HepG2 (cell line): ENCODE data around the gene ACSL3. TPM values are rescaled to one million over a fixed set of nuclear protein-coding genes. Genes with fewer than 3 reads are reported as not detected.

Experiments
- ATAC-seq: fragments of 200-7000 bp; cut with Tn5 transposase; 3 replicates; pipeline ENCODE4 v1.9.1; 2020; ENCODE audit warnings: mild to moderate bottlenecking, moderate library complexity
- BruUV-seq: library from RNA; stranded (reverse); fragments of 400-500 nt; replicated peaks from 2 replicates; lab custom pipeline; 2021; lab: Mats Ljungman, UMichigan
- CTCF ChIA-PET: fragments of 300-600 bp; formaldehyde crosslinking; extraction: SDS; loops from one replicate; lab custom pipeline; 2021; ENCODE audit warnings: low total read pairs, inconsistent platforms, low intra/inter-chr PET ratio; lab: Yijun Ruan, JAX
- POLR2A ChIA-PET: fragments of 350-600 bp; sonication (Branson Sonifier 250); formaldehyde crosslinking; loops from one replicate; lab custom pipeline; 2020; ENCODE audit warnings: antibody characterized with exemption, inconsistent platforms; lab: Yijun Ruan, JAX
- DNase-seq: peaks from one replicate; pipeline ENCODE4 v3.0.0-alpha.2; 2015; ENCODE audit warnings: low spot score
- FAIRE-seq: peaks from 3 replicates; lab custom pipeline; 2011; peaks lifted over from hg19 to GRCh38; lab: Jason Lieb, UNC
- H2AFZ ChIP-seq: one replicate; pipeline ENCODE4 v1.6.1; 2011; ENCODE audit warnings: low read length, inconsistent platforms
- H3K27ac ChIP-seq: fragments of 300-600 bp; 3 replicates; pipeline ENCODE4 v1.8.0; 2011; ENCODE audit warnings: mixed run types, mild to moderate bottlenecking, mixed read lengths, low read length, inconsistent platforms; ENCODE audit not compliant: insufficient read depth; ENCODE audit errors: extremely low read length
- H3K27me3 ChIP-seq, 2 experiments: fragments of 200-600 bp in 1 of 2; 2 replicates in 1 of 2; 3 replicates in 1 of 2; pipeline versions ENCODE4 v1.6.0 to v1.8.0; 2011; ENCODE audit warnings: low read length in 2 of 2, mild to moderate bottlenecking in 2 of 2, moderate library complexity in 2 of 2, inconsistent platforms in 1 of 2; ENCODE audit not compliant: insufficient read depth in 2 of 2, control insufficient read depth in 1 of 2
- H3K36me3 ChIP-seq, 2 experiments: fragments of 200-600 bp in 1 of 2; replicated peaks in 1 of 2; 2 replicates in 1 of 2; 3 replicates in 1 of 2; pipeline versions ENCODE4 v1.5.1 to v1.8.0; 2011; ENCODE audit warnings: low read length in 2 of 2, inconsistent platforms in 1 of 2; ENCODE audit not compliant: insufficient read depth in 2 of 2, control insufficient read depth in 1 of 2
- H3K4me1 ChIP-seq: 2 replicates; pipeline ENCODE4 v1.5.1; 2012; ENCODE audit warnings: low read length, inconsistent platforms; ENCODE audit not compliant: insufficient read depth
- H3K4me2 ChIP-seq: 2 replicates; pipeline ENCODE4 v1.6.0; 2011; ENCODE audit warnings: low read depth, low read length, inconsistent platforms
- H3K4me3 ChIP-seq, 3 experiments: fragments of 200-600 bp in 1 of 3; sonication (generic), shearing (Covaris generic) in 1 of 3; replicated peaks in 1 of 3; 2 replicates each; pipeline ENCODE4 v1.5.1; 2011 to 2016; ENCODE audit warnings: low read length in 3 of 3, inconsistent platforms in 2 of 3, low read depth in 2 of 3, mild to moderate bottlenecking in 2 of 3, control low read depth in 1 of 3, mixed read lengths in 1 of 3; ENCODE audit not compliant: insufficient read depth in 1 of 3
- H3K79me2 ChIP-seq: one replicate; pipeline ENCODE4 v1.6.1; 2011; ENCODE audit warnings: low read length, inconsistent platforms; ENCODE audit not compliant: insufficient read depth
- H3K9ac ChIP-seq: 2 replicates; pipeline ENCODE4 v1.6.0; 2011; ENCODE audit warnings: mild to moderate bottlenecking, low read depth, low read length, inconsistent platforms; ENCODE audit not compliant: insufficient read depth
- H3K9me3 ChIP-seq: 2 replicates; pipeline ENCODE4 v1.5.1; 2012; ENCODE audit warnings: mild to moderate bottlenecking, low read length
- H4K20me1 ChIP-seq: 2 replicates; pipeline ENCODE4 v1.6.0; 2011; ENCODE audit warnings: inconsistent platforms, mild to moderate bottlenecking, low read length, moderate library complexity; ENCODE audit not compliant: insufficient read depth
- ARID2 ChIP-seq: sonication (generic); formaldehyde crosslinking; IDR thresholded peaks from 2 replicates; pipeline ENCODE4 v1.8.1; 2022; ENCODE audit warnings: mild to moderate bottlenecking, missing genetic modification reagents, borderline replicate concordance
- DZIP1 ChIP-seq: sonication (generic); formaldehyde crosslinking; IDR thresholded peaks from 2 replicates; pipeline ENCODE4 v1.5.0; 2020; ENCODE audit warnings: mild to moderate bottlenecking, missing genetic modification reagents
- HNRNPUL1 ChIP-seq: fragments of 200-400 bp; formaldehyde crosslinking; IDR thresholded peaks from 2 replicates; pipeline ENCODE4 v1.6.1; 2017; ENCODE audit warnings: low read depth, mild to moderate bottlenecking, low read length, moderate library complexity
- IRX3 ChIP-seq: sonication (generic); formaldehyde crosslinking; IDR thresholded peaks from 2 replicates; pipeline ENCODE4 v1.8.1; 2023; ENCODE audit warnings: mild to moderate bottlenecking, low read depth, missing genetic modification reagents, borderline replicate concordance
- ONECUT2 ChIP-seq: sonication (generic); formaldehyde crosslinking; IDR thresholded peaks from 2 replicates; pipeline ENCODE4 v1.4.0; 2020; ENCODE audit warnings: missing genetic modification reagents
- POLR2AphosphoS2 ChIP-seq: IDR thresholded peaks from 2 replicates; pipeline ENCODE4 v1.6.1; 2011; ENCODE audit warnings: low read depth, low read length, improper control_type of control experiment
- RBFOX2 ChIP-seq: fragments of 200-400 bp; formaldehyde crosslinking; IDR thresholded peaks from 2 replicates; pipeline ENCODE4 v1.6.1; 2017; ENCODE audit warnings: low read depth, mild to moderate bottlenecking, low read length
- ZBTB4 ChIP-seq: sonication (generic); formaldehyde crosslinking; IDR thresholded peaks from 2 replicates; pipeline ENCODE4 v1.4.0; 2020; ENCODE audit warnings: missing genetic modification reagents, mild to moderate bottlenecking, borderline replicate concordance
- ZFP37 ChIP-seq: sonication (generic); formaldehyde crosslinking; IDR thresholded peaks from 2 replicates; pipeline ENCODE4 v1.4.0; 2020; ENCODE audit warnings: missing genetic modification reagents, borderline replicate concordance
- ZNF251 ChIP-seq: sonication (generic); formaldehyde crosslinking; IDR thresholded peaks from 2 replicates; pipeline ENCODE4 v1.9.0; 2021; ENCODE audit warnings: mild to moderate bottlenecking, missing genetic modification reagents
- ZSCAN31 ChIP-seq: sonication (generic); formaldehyde crosslinking; IDR thresholded peaks from 2 replicates; pipeline ENCODE4 v1.5.0; 2020; ENCODE audit warnings: low read depth, mild to moderate bottlenecking, missing genetic modification reagents
- WGBS: methylation state at CpG from one replicate; pipeline ENCODE4 v1.1.6; 2017; ENCODE audit warnings: low lambda C conversion rate; 5-methylcytosine and 5-hydroxymethylcytosine counted together
- in situ Hi-C: cut with HindIII; loops from 2 replicates; pipeline ENCODE4 v1.10.0; 2017; ENCODE audit warnings: low pct_unique_long_range_greater_than_20kb; ENCODE audit not compliant: extremely low pct_ligation_motif_present
- intact Hi-C: fragments of 100-400 bp; cut with micrococcal nuclease; formaldehyde crosslinking; loops from one replicate; pipeline ENCODE4 v1.10.0; 2022; ENCODE audit not compliant: unreplicated experiment
- polyA plus RNA-seq, 8 experiments: library from polyadenylated mRNA; depleted of rRNA in 3 of 8; stranded (reverse) in 7 of 8; unstranded in 1 of 8; fragments of >200 nt; fragmentation: Illumina TruSeq in 4 of 8; extraction: Trizol in 4 of 8; gene quantifications; 2 replicates each; pipeline versions ENCODE4 v1.2.1 to v1.2.3, GENCODE V29; 2011 to 2016; ENCODE audit warnings: low read depth in 4 of 8, missing spikeins in 1 of 8, mixed read lengths in 1 of 8; ENCODE audit not compliant: insufficient read depth in 1 of 8
- total RNA-seq, 5 experiments: library from RNA; depleted of rRNA; stranded (reverse); fragments of >200 nt; fragmentation: Illumina TruSeq; extraction: Trizol; gene quantifications; 2 replicates each; pipeline ENCODE4 v1.2.3, GENCODE V29; 2016; ENCODE audit warnings: low read depth in 1 of 5
- TF ChIP-seq, protein P1 (sequence below): sonication (generic); formaldehyde crosslinking; conservative IDR thresholded peaks from 2 replicates; pipeline ENCODE4 v1.4.0; 2020; ENCODE audit warnings: mild to moderate bottlenecking, missing genetic modification reagents, moderate library complexity

ACSL3 gene
- total and polyA plus RNA-seq, 2 of the 13 experiments (the other 11 are each of a cell fraction or from before 2014, with no cell fraction given), result 305 to 365 TPM

DNA sequence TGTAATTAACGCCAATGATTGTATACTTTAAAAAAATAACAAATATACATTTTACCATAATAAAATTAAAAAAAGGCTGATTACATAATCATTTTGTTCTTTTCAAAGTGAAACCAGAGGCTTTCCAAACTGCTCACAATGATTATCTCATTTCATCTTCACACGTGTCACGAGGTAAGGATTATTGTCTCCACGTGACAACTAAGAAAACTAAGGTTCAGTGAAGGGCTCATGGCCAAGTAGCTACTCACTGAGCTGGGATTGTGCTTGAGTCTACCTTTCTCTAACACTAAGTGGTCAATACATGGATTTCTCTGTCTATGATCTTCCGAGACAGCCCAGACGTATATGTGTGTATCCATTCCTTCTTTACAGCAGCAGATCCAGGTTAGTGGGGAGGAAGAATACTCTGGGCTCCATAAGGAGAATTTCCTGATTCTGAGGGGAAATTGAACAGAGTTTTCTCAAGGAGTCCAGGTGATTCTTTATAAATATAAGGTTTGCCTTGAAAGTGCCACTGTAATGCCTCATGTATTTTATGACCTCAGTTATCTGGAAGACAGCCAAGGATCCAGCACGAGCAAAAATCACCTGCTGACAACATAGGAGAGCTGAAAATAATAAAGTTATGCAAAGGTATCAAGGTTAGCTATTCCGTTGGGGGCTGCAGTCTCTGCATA lies 25.6 kb upstream of the ACSL3 start (continued):
- TF ChIP-seq ZBTB4 (CRISPR knock-in tag) (no peak), ZNF251 (CRISPR knock-in tag) (no peak), ZFP37 (CRISPR knock-in tag) (no peak)

- DNase-seq (no peak), FAIRE-seq (no peak), ATAC-seq (no peak)
- ChIA-PET POLR2A (interaction anchor here (1.2 to 1.4 kb wide), 2 partner anchors 24 to 30 kb away, joined by 4 read pairs; no protein-coding TSS in a partner anchor), CTCF (no interaction called here)
- no peaks in the 10 kb centered on the region for H3K9me3 ChIP-seq
- in situ Hi-C loops (no loop called here), intact Hi-C loops (no loop called here)
- no peaks in the 10 kb centered on the region for H3K27me3 ChIP-seq
- no peaks in the 10 kb centered on the region for H3K36me3 ChIP-seq
- H2AFZ ChIP-seq, result no peak overlapping the region
- no peak overlapping the region for H3K27ac ChIP-seq
- BruUV-seq, result no TSS peak
- peaks cover 42% of the 10 kb centered on the region for H3K4me1 ChIP-seq
- H3K4me2 ChIP-seq, result no peak overlapping the region
- no peak overlapping the region for H3K9ac ChIP-seq
- no peak overlapping the region for H3K4me3 ChIP-seq
- H3K79me2 ChIP-seq, result no peaks in the 10 kb centered on the region
- no peaks in the 10 kb centered on the region for H4K20me1 ChIP-seq
- WGBS, result 73% methylated on average over 5 of the region's 5 CpGs
- TF ChIP-seq ARID2 (CRISPR knock-in tag) (no peak), POLR2AphosphoS2 (no peak), DZIP1 (CRISPR knock-in tag) (no peak), ZSCAN31 (CRISPR knock-in tag) (no peak), HNRNPUL1 (no peak), IRX3 (no peak), RBFOX2 (no peak), ONECUT2 (no peak)
- TF ChIP-seq, protein P1, sequence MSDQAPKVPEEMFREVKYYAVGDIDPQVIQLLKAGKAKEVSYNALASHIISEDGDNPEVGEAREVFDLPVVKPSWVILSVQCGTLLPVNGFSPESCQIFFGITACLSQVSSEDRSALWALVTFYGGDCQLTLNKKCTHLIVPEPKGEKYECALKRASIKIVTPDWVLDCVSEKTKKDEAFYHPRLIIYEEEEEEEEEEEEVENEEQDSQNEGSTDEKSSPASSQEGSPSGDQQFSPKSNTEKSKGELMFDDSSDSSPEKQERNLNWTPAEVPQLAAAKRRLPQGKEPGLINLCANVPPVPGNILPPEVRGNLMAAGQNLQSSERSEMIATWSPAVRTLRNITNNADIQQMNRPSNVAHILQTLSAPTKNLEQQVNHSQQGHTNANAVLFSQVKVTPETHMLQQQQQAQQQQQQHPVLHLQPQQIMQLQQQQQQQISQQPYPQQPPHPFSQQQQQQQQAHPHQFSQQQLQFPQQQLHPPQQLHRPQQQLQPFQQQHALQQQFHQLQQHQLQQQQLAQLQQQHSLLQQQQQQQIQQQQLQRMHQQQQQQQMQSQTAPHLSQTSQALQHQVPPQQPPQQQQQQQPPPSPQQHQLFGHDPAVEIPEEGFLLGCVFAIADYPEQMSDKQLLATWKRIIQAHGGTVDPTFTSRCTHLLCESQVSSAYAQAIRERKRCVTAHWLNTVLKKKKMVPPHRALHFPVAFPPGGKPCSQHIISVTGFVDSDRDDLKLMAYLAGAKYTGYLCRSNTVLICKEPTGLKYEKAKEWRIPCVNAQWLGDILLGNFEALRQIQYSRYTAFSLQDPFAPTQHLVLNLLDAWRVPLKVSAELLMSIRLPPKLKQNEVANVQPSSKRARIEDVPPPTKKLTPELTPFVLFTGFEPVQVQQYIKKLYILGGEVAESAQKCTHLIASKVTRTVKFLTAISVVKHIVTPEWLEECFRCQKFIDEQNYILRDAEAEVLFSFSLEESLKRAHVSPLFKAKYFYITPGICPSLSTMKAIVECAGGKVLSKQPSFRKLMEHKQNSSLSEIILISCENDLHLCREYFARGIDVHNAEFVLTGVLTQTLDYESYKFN, result no peak
These were observed 25.0 kb upstream of the ACSL3 start for GRCh38 chr2:222835823-222836151.
